ENCODE results near the gene NLRP5. TPM values are rescaled to one million over a fixed set of nuclear protein-coding genes. Genes with fewer than 3 reads are reported as not detected.
"Not testable (repeated sequence)": the region's sequence is repeated elsewhere in the genome, so short reads cannot be mapped to it uniquely, and the experiment has no call there.

Gene NLRP5
- total and polyA plus RNA-seq, 12 donors, result not detected

- WGBS, 2 donors, result 33 to 36% methylated on average over 1 of the region's 1 CpG
- no peak for DNase-seq
Observed at GRCh38 chr19:55993492-55993891, 6.9 kb downstream of the NLRP5 start.

GRCh38 chr19:56014765-56015164, 28.2 kb downstream of the NLRP5 start:
- WGBS, 2 donors, result 62 to 68% methylated on average over 1 of the region's 1 CpG
- peaks cover 0 to 10% (median 0%) of the 10 kb centered on the region in 7 donors for H3K27me3 ChIP-seq
- intact Hi-C loops (cut with DNase I), result no loop called here
- H3K9me3 ChIP-seq, result peaks cover 0 to 28% (median 0%) of the 10 kb centered on the region in 11 donors
- H3K4me1 ChIP-seq, result no peaks in the 10 kb centered on the region
- H3K4me3 ChIP-seq, result no peak overlapping the region
- H3K27ac ChIP-seq, result no peak overlapping the region
- DNase-seq, result no peak
- H3K36me3 ChIP-seq, result no peaks in the 10 kb centered on the region
- TF ChIP-seq, protein P1, sequence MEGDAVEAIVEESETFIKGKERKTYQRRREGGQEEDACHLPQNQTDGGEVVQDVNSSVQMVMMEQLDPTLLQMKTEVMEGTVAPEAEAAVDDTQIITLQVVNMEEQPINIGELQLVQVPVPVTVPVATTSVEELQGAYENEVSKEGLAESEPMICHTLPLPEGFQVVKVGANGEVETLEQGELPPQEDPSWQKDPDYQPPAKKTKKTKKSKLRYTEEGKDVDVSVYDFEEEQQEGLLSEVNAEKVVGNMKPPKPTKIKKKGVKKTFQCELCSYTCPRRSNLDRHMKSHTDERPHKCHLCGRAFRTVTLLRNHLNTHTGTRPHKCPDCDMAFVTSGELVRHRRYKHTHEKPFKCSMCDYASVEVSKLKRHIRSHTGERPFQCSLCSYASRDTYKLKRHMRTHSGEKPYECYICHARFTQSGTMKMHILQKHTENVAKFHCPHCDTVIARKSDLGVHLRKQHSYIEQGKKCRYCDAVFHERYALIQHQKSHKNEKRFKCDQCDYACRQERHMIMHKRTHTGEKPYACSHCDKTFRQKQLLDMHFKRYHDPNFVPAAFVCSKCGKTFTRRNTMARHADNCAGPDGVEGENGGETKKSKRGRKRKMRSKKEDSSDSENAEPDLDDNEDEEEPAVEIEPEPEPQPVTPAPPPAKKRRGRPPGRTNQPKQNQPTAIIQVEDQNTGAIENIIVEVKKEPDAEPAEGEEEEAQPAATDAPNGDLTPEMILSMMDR (IDR thresholded peaks at IDR 0.05), result no peak
- ATAC-seq, result no peak

More at GRCh38 chr19:55993492-55993891, 6.9 kb downstream of the NLRP5 start:
- Histone ChIP-seq H3K4me1 (no peaks in the 10 kb centered on the region), H3K27ac (no peak overlapping the region), H3K27me3 (no peaks in the 10 kb centered on the region), H3K9me3 (peaks cover 0 to 24% (median 0%) of the 10 kb centered on the region in 11 donors), H3K36me3 (no peaks in the 10 kb centered on the region), H3K4me3 (no peak overlapping the region)
- intact Hi-C loops (cut with DNase I), result no loop called here
- no peak for ATAC-seq
- TF ChIP-seq, protein P1 (IDR thresholded peaks at IDR 0.05), result no peak

DNA sequence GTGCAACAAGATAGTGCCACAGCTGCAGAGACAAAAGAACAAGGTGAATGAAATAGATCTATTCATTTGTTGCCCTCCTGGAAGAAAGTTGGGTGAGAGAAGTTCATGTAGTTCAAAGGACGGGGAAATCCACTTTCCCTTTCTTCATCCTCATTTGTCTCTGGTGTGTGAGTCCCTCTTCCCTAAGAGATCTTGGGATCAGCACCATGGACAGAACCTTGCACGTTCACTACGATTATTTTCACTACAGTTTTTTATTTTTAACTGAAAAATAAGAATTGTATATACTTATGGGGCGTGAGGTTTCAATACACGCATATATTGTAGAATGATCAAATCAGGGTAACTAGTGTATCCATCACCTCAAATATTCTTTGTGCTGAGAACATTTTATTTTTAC, 29.2 kb downstream of the NLRP5 start:
- Histone ChIP-seq H3K4me1 (no peaks in the 10 kb centered on the region), H3K27me3 (peaks cover 0 to 10% (median 0%) of the 10 kb centered on the region in 7 donors), H3K9me3 (peaks cover 0 to 27% (median 0%) of the 10 kb centered on the region in 11 donors), H3K27ac (no peak overlapping the region), H3K36me3 (no peaks in the 10 kb centered on the region), H3K4me3 (no peak overlapping the region)
- intact Hi-C loops (cut with DNase I), result no loop called here
- DNase-seq (no peak), ATAC-seq (no peak)
- TF ChIP-seq, protein P1 (IDR thresholded peaks at IDR 0.05), result no peak
- 25 to 39% methylated on average over 5 of the region's 5 CpGs for WGBS, 2 donors

GRCh38 chr19:56019325-56019724, 32.8 kb downstream of the NLRP5 start:
- H3K4me1 ChIP-seq; H3K4me3 ChIP-seq; H3K36me3 ChIP-seq; H3K27ac ChIP-seq; DNase-seq; intact Hi-C loops (cut with DNase I); ATAC-seq; H3K27me3 ChIP-seq: not testable (repeated sequence)
- WGBS, 2 donors, result 66 to 78% methylated on average over 1 to 2 of the region's 2 CpGs
- peaks cover 0 to 38% (median 0%) of the 10 kb centered on the region in 11 donors for H3K9me3 ChIP-seq

DNA sequence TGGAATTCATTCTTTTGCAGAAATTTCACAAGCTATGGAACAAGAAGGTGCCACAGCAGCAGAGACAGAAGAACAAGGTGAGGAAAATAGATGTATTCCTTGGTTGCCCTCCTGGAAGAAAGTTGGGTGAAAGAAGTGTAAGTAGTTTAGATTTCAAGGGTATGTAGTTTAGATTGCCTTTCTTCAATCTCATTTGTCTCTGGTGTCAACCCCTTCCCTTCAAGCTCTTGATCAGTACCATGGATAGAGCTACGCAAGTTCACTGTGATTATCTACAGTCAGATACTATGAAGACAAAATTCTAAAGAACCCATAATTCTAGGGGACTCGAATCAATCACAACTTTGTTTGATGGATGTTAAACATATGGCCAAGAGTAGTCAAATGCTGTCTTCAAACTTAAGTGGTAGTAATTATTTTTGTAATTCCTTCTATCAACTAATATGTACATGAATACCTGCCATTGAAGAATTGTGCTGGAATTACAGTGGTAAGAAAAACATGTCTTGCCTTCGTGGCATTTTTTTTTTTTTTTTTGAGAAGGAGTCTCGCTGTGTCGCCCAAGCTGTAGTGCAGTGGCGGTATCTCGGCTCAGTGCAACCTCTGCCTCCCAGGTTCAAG, 33.9 kb downstream of the NLRP5 start:
- WGBS, 2 donors, result 62 to 64% methylated on average over 7 of the region's 7 CpGs
- H3K27ac ChIP-seq; DNase-seq; intact Hi-C loops (cut with DNase I); ATAC-seq; H3K27me3 ChIP-seq; H3K4me3 ChIP-seq; H3K36me3 ChIP-seq; H3K4me1 ChIP-seq: not testable (repeated sequence)
- H3K9me3 ChIP-seq, result peaks cover 0 to 38% (median 0%) of the 10 kb centered on the region in 11 donors

All from heart right ventricle (tissue), 16 donors.